ENCODE data around the gene TNFRSF1A. TPM values are rescaled to one million over a fixed set of nuclear protein-coding genes. Genes with fewer than 3 reads are reported as not detected.
A peak's percentile ranks its signal among the peaks of the same experiment; 100 is the strongest.

The TNFRSF1A gene
- total RNA-seq, 1 donor from 2014 or later, result 125 TPM

GRCh38 chr12:6335451-6336078 lies 6.3 kb downstream of the TNFRSF1A start:
- peak overlapping the region; percentile 79 for H3K4me3 Mint-ChIP-seq (ENCODE audit: unreplicated experiment)
- no peak for TF ChIP-seq CTCF (IDR thresholded peaks at IDR 0.05; ENCODE audit: unreplicated experiment)
- H3K27ac Mint-ChIP-seq (ENCODE audit: unreplicated experiment), result no peak overlapping the region
- peak; percentile 58 for DNase-seq (ENCODE audit: low spot score)
- no peaks in the 10 kb centered on the region for H3K9me3 Mint-ChIP-seq (ENCODE audit: unreplicated experiment)
- H3K4me1 Mint-ChIP-seq (ENCODE audit: unreplicated experiment), result peaks cover 34% of the 10 kb centered on the region
- H3K27me3 Mint-ChIP-seq (ENCODE audit: unreplicated experiment), result peaks cover 10% of the 10 kb centered on the region
- H3K36me3 Mint-ChIP-seq (ENCODE audit: low read depth, unreplicated experiment), result peaks cover 34% of the 10 kb centered on the region

- peaks cover 10% of the 10 kb centered on the region for H3K27me3 Mint-ChIP-seq (ENCODE audit: unreplicated experiment)
- H3K27ac Mint-ChIP-seq (ENCODE audit: unreplicated experiment), result no peak overlapping the region
- no peak for TF ChIP-seq CTCF (IDR thresholded peaks at IDR 0.05; ENCODE audit: unreplicated experiment)
- peak overlapping the region; percentile 51 for H3K4me3 Mint-ChIP-seq (ENCODE audit: unreplicated experiment)
- DNase-seq (ENCODE audit: low spot score), result no peak
- H3K9me3 Mint-ChIP-seq (ENCODE audit: unreplicated experiment), result no peaks in the 10 kb centered on the region
- H3K36me3 Mint-ChIP-seq (ENCODE audit: low read depth, unreplicated experiment), result peaks cover 37% of the 10 kb centered on the region
- peaks cover 34% of the 10 kb centered on the region for H3K4me1 Mint-ChIP-seq (ENCODE audit: unreplicated experiment)
Observed at GRCh38 chr12:6334940-6335450, 6.9 kb downstream of the TNFRSF1A start.

GRCh38 chr12:6334359-6334758 lies 7.5 kb downstream of the TNFRSF1A start:
- Mint-ChIP-seq H3K9me3 (ENCODE audit: unreplicated experiment) (no peaks in the 10 kb centered on the region), H3K36me3 (ENCODE audit: low read depth, unreplicated experiment) (peaks cover 37% of the 10 kb centered on the region), H3K27ac (ENCODE audit: unreplicated experiment) (no peak overlapping the region), H3K4me1 (ENCODE audit: unreplicated experiment) (peaks cover 34% of the 10 kb centered on the region), H3K27me3 (ENCODE audit: unreplicated experiment) (peaks cover 10% of the 10 kb centered on the region), H3K4me3 (ENCODE audit: unreplicated experiment) (no peak overlapping the region)
- DNase-seq (ENCODE audit: low spot score), result no peak
- TF ChIP-seq CTCF (IDR thresholded peaks at IDR 0.05; ENCODE audit: unreplicated experiment), result no peak

- Mint-ChIP-seq H3K4me3 (ENCODE audit: unreplicated experiment) (no peak overlapping the region), H3K27me3 (ENCODE audit: unreplicated experiment) (peaks cover 10% of the 10 kb centered on the region), H3K36me3 (ENCODE audit: low read depth, unreplicated experiment) (peaks cover 37% of the 10 kb centered on the region), H3K4me1 (ENCODE audit: unreplicated experiment) (peaks cover 34% of the 10 kb centered on the region), H3K27ac (ENCODE audit: unreplicated experiment) (peak overlapping the region; percentile 42), H3K9me3 (ENCODE audit: unreplicated experiment) (no peaks in the 10 kb centered on the region)
- TF ChIP-seq CTCF (IDR thresholded peaks at IDR 0.05; ENCODE audit: unreplicated experiment), result no peak
- no peak for DNase-seq (ENCODE audit: low spot score)
Observed at GRCh38 chr12:6333566-6333965, 8.3 kb downstream of the TNFRSF1A start.

GRCh38 chr12:6333029-6333428 lies 8.8 kb downstream of the TNFRSF1A start:
- Mint-ChIP-seq H3K9me3 (ENCODE audit: unreplicated experiment) (no peaks in the 10 kb centered on the region), H3K36me3 (ENCODE audit: low read depth, unreplicated experiment) (peaks cover 37% of the 10 kb centered on the region), H3K27me3 (ENCODE audit: unreplicated experiment) (peaks cover 13% of the 10 kb centered on the region), H3K4me3 (ENCODE audit: unreplicated experiment) (peak overlapping the region; percentile 73), H3K4me1 (ENCODE audit: unreplicated experiment) (peaks cover 34% of the 10 kb centered on the region), H3K27ac (ENCODE audit: unreplicated experiment) (no peak overlapping the region)
- TF ChIP-seq CTCF (IDR thresholded peaks at IDR 0.05; ENCODE audit: unreplicated experiment), result no peak
- no peak for DNase-seq (ENCODE audit: low spot score)
